NCI-H774 (cell line): ENCODE results near the gene SGSM2.

Experiments used
- DNase-seq: peaks from one replicate; lab custom pipeline; 2025; lab: John Stamatoyannopoulos, UW

Gene SGSM2

GRCh38 chr17:2386400-2387085 is 49.2 kb downstream of the SGSM2 start:
- DNase-seq: no peak

GRCh38 chr17:2387086-2388019 is 50.1 kb downstream of the SGSM2 start:
- DNase-seq: no peak

GRCh38 chr17:2388020-2388682 is 50.9 kb downstream of the SGSM2 start:
- no peak for DNase-seq

- no peak for DNase-seq
These were observed 51.4 kb downstream of the SGSM2 start for GRCh38 chr17:2388683-2389055.

GRCh38 chr17:2390199-2390836 is 53.0 kb downstream of the SGSM2 start:
- no peak for DNase-seq

- DNase-seq: no peak
These were observed 54.4 kb downstream of the SGSM2 start for GRCh38 chr17:2391597-2392251.

GRCh38 chr17:2392252-2393173 is 55.2 kb downstream of the SGSM2 start:
- DNase-seq: peak; percentile 77

GRCh38 chr17:2393174-2393953 is 56.1 kb downstream of the SGSM2 start:
- peak; percentile 69 for DNase-seq

- DNase-seq: no peak
These were observed 56.9 kb downstream of the SGSM2 start for GRCh38 chr17:2393954-2394749.

- no peak for DNase-seq
These were observed 57.5 kb downstream of the SGSM2 start for GRCh38 chr17:2394775-2395201.

GRCh38 chr17:2395258-2396181 is 58.2 kb downstream of the SGSM2 start:
- no peak for DNase-seq

- DNase-seq: no peak
These were observed 58.9 kb downstream of the SGSM2 start for GRCh38 chr17:2396192-2396567.

- DNase-seq: peak; percentile 46
These were observed 59.4 kb downstream of the SGSM2 start for GRCh38 chr17:2396568-2397246.

- no peak for DNase-seq
These were observed 60.2 kb downstream of the SGSM2 start for GRCh38 chr17:2397247-2398171.

GRCh38 chr17:2398182-2398581 is 60.9 kb downstream of the SGSM2 start:
- DNase-seq: no peak
